ENCODE measurements around the gene ABHD12. TPM values are rescaled to one million over a fixed set of nuclear protein-coding genes. Genes with fewer than 3 reads are reported as not detected.

ABHD12 gene
- total and polyA plus RNA-seq, 2 donors (not counting 1 experiment from before 2014, with no cell fraction given): 9.6 to 28.3 TPM

DNA sequence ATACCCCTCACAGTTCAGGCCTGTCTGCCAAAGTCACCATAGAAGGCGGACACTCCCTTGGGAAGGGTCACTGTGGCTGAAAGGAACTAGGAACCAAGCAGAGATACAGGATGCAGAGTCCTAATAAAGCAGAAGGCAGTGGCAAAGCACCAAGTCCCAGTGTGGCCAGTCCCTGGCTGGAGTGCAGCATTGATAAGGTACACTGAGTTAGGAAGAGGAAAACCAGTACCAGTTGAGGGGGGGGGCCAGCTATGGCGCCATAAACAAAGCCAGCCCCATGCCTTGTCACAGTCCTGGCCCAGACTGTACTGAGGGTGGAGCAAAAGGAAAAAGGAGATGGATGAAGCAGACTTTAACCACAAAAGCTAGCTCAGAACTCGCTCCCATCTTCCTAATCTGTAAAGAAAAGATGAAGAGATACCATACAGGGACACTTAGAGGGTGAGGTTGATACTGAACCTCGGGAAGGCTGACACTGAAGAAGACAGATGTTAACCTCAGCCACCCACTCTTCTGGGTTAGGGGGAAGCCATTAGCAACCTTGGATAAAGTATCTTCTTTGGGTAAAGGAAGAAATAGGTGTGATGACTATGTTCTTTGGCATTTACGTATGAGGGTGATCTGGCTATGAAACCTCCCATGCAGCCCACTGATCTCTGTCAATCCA is 7.8 kb downstream of the ABHD12 start:
- Mint-ChIP-seq H3K27me3 (no peaks in the 10 kb centered on the region), H3K9me3 (ENCODE audit: insufficient read depth) (no peaks in the 10 kb centered on the region), H3K4me3 (no peak overlapping the region), H3K27ac (no peak overlapping the region), H3K4me1 (peaks cover 13% of the 10 kb centered on the region)
- Histone ChIP-seq H3K27ac (ENCODE audit: low read length in 2 of 2) (no peak overlapping the region), H4K20me1 (ENCODE audit: control insufficient read depth, insufficient read depth, low read length, poor library complexity, severe bottlenecking) (peaks cover 33% of the 10 kb centered on the region), H3K9ac (ENCODE audit: low read length) (no peak overlapping the region), H3K9me3 (ENCODE audit: control extremely low read depth in 1 of 3, control insufficient read depth in 2 of 3, insufficient read depth in 1 of 3, low read length in 2 of 3) (no peaks in the 10 kb centered on the region), H3K4me3 (ENCODE audit: control extremely low read depth in 1 of 5, extremely low read depth in 1 of 5, insufficient read depth in 1 of 5, low read depth in 2 of 5, low read length in 4 of 5) (no peak overlapping the region), H2AFZ (ENCODE audit: insufficient read depth, low read depth, low read length, poor library complexity, severe bottlenecking) (no peak overlapping the region), H3K4me2 (replicated peaks; ENCODE audit: low read depth, low read length, poor library complexity, severe bottlenecking) (no peak overlapping the region), H3K79me2 (ENCODE audit: control insufficient read depth, insufficient read depth, low read length) (peaks cover 74% of the 10 kb centered on the region), H3K4me1 (ENCODE audit: control insufficient read depth in 2 of 2, insufficient read depth in 2 of 2, low read length in 2 of 2) (no peaks in the 10 kb centered on the region), H3K36me3 (replicated peaks in 1 of 2; ENCODE audit: control extremely low read depth in 1 of 2, control insufficient read depth in 1 of 2, extremely low read depth in 1 of 2, insufficient read depth in 2 of 2, low read length in 1 of 2) (no peaks in the 10 kb centered on the region), H3K27me3 (replicated peaks in 1 of 4; ENCODE audit: control extremely low read depth in 1 of 4, control insufficient read depth in 3 of 4, insufficient read depth in 4 of 4, low read length in 3 of 4) (no peaks in the 10 kb centered on the region)
- WGBS (ENCODE audit: insufficient coverage): 100% methylated on average over 3 of the region's 5 CpGs
- DNase-seq (no peak), ATAC-seq (ENCODE audit: low read depth) (no peak)
- TF ChIP-seq, protein P1, sequence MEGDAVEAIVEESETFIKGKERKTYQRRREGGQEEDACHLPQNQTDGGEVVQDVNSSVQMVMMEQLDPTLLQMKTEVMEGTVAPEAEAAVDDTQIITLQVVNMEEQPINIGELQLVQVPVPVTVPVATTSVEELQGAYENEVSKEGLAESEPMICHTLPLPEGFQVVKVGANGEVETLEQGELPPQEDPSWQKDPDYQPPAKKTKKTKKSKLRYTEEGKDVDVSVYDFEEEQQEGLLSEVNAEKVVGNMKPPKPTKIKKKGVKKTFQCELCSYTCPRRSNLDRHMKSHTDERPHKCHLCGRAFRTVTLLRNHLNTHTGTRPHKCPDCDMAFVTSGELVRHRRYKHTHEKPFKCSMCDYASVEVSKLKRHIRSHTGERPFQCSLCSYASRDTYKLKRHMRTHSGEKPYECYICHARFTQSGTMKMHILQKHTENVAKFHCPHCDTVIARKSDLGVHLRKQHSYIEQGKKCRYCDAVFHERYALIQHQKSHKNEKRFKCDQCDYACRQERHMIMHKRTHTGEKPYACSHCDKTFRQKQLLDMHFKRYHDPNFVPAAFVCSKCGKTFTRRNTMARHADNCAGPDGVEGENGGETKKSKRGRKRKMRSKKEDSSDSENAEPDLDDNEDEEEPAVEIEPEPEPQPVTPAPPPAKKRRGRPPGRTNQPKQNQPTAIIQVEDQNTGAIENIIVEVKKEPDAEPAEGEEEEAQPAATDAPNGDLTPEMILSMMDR (IDR thresholded peaks at IDR 0.05): no peak
- no peak for TF ChIP-seq EZH2 (IDR thresholded peaks at IDR 0.05; ENCODE audit: borderline replicate concordance, insufficient read depth, low read depth, low read length, poor library complexity, severe bottlenecking)
- ChIA-PET POLR2A (no interaction called here), CTCF (interaction anchor here (2.5 kb wide), 1 partner anchor 16 kb away, joined by 6 read pairs; no protein-coding TSS in a partner anchor)
- intact Hi-C loops (cut with micrococcal nuclease): no loop called here

DNA sequence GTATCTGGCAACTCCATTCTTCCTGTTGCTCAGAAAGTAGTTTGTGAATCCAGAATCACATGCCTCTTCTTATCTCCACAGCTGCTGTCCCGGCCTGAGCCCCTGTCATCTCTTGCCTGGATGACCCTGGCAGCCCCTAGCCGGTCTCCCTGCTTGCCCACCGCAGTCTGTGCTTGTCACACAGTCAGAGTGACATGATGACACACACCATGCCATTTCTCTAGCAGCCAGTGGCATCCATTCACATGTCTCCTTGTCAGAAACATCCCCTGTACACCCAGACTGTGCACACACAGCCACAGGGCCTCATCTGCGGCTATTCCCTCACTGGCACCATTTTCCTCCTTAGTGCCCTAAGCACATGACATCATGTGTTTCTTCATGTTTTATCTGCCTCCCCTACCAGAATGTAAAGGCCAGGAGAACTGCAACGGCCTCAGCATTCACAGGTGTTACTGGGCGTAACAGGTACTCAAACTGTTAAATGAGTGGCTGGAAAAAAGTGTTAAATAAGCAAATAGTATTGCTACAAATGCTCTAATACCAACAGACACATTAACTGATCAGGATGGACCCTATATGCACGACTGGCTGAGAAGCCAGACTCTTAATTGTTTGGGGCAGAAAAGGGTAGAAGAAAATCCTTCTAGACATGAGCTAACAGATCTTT is 9.6 kb downstream of the ABHD12 start:
- POLR2A ChIA-PET: no interaction called here
- Histone ChIP-seq H3K4me1 (ENCODE audit: control insufficient read depth in 2 of 2, insufficient read depth in 2 of 2, low read length in 2 of 2) (no peaks in the 10 kb centered on the region), H3K9me3 (ENCODE audit: control extremely low read depth in 1 of 3, control insufficient read depth in 2 of 3, insufficient read depth in 1 of 3, low read length in 2 of 3) (no peaks in the 10 kb centered on the region), H3K9ac (ENCODE audit: low read length) (no peak overlapping the region), H3K79me2 (ENCODE audit: control insufficient read depth, insufficient read depth, low read length) (peaks cover 71% of the 10 kb centered on the region), H3K27ac (ENCODE audit: low read length in 2 of 2) (no peak overlapping the region), H2AFZ (ENCODE audit: insufficient read depth, low read depth, low read length, poor library complexity, severe bottlenecking) (no peak overlapping the region), H3K36me3 (replicated peaks in 1 of 2; ENCODE audit: control extremely low read depth in 1 of 2, control insufficient read depth in 1 of 2, extremely low read depth in 1 of 2, insufficient read depth in 2 of 2, low read length in 1 of 2) (no peaks in the 10 kb centered on the region), H4K20me1 (ENCODE audit: control insufficient read depth, insufficient read depth, low read length, poor library complexity, severe bottlenecking) (peaks cover 33% of the 10 kb centered on the region), H3K4me3 (ENCODE audit: control extremely low read depth in 1 of 5, extremely low read depth in 1 of 5, insufficient read depth in 1 of 5, low read depth in 2 of 5, low read length in 4 of 5) (no peak overlapping the region), H3K27me3 (replicated peaks in 1 of 4; ENCODE audit: control extremely low read depth in 1 of 4, control insufficient read depth in 3 of 4, insufficient read depth in 4 of 4, low read length in 3 of 4) (no peaks in the 10 kb centered on the region), H3K4me2 (replicated peaks; ENCODE audit: low read depth, low read length, poor library complexity, severe bottlenecking) (no peak overlapping the region)
- Mint-ChIP-seq H3K27ac (no peak overlapping the region), H3K9me3 (ENCODE audit: insufficient read depth) (no peaks in the 10 kb centered on the region), H3K4me1 (peaks cover 13% of the 10 kb centered on the region), H3K4me3 (no peak overlapping the region), H3K27me3 (no peaks in the 10 kb centered on the region)
- CTCF ChIA-PET: interaction anchor here (2.5 kb wide), 1 partner anchor 18 kb away, joined by 6 read pairs; no protein-coding TSS in a partner anchor
- intact Hi-C loops (cut with micrococcal nuclease): no loop called here
- no peak for ATAC-seq (ENCODE audit: low read depth)
- DNase-seq: no peak
- WGBS (ENCODE audit: insufficient coverage): 95% methylated on average over 4 of the region's 7 CpGs
- TF ChIP-seq EZH2 (IDR thresholded peaks at IDR 0.05; ENCODE audit: borderline replicate concordance, insufficient read depth, low read depth, low read length, poor library complexity, severe bottlenecking): no peak
- TF ChIP-seq, protein P1 (IDR thresholded peaks at IDR 0.05): no peak
